IMR-90 (cell line): Measurements from ENCODE around the gene CDK5RAP3. TPM values are rescaled to one million over a fixed set of nuclear protein-coding genes. Genes with fewer than 3 reads are reported as not detected.
"Not testable (repeated sequence)": the region's sequence is repeated elsewhere in the genome, so short reads cannot be mapped to it uniquely, and the experiment has no call there.

Experiments used
- ATAC-seq: fragments of 200-7000 bp; cut with Tn5 transposase; 2 replicates; pipeline ENCODE4 v1.9.1; 2020; ENCODE audit warnings: low read depth, mild to moderate bottlenecking, moderate library complexity
- BruUV-seq: library from RNA; stranded (reverse); fragments of 400-500 nt; replicated peaks from 2 replicates; lab custom pipeline; 2021; lab: Mats Ljungman, UMichigan
- CTCF ChIA-PET: fragments of 300-600 bp; formaldehyde crosslinking; extraction: SDS; loops from one replicate; lab custom pipeline; 2021; ENCODE audit warnings: antibody characterized with exemption; lab: Yijun Ruan, JAX
- POLR2A ChIA-PET: fragments of 300-600 bp; sonication (Branson Sonifier 250); formaldehyde crosslinking; loops from one replicate; lab custom pipeline; 2022; ENCODE audit warnings: antibody characterized with exemption; ENCODE audit not compliant: unreplicated experiment; lab: Charles Lee
- DNase-seq: peaks from one replicate; pipeline ENCODE4 v3.0.0; 2013
- H2AFZ ChIP-seq: replicated peaks from 2 replicates; pipeline ENCODE3; 2013; ENCODE audit warnings: low read length, mild to moderate bottlenecking; ENCODE audit not compliant: poor library complexity
- H2AK5ac ChIP-seq: 2 replicates; pipeline ENCODE4 v1.6.1; 2013; ENCODE audit warnings: low read depth, low read length, inconsistent platforms
- H2AK9ac ChIP-seq: replicated peaks from 2 replicates; pipeline ENCODE3; 2013; ENCODE audit warnings: mild to moderate bottlenecking, low read depth, low read length, moderate library complexity; ENCODE audit not compliant: poor library complexity
- H2BK120ac ChIP-seq: 2 replicates; pipeline ENCODE4 v1.6.1; 2013; ENCODE audit warnings: low read depth, low read length, inconsistent platforms
- H2BK15ac ChIP-seq: 3 replicates; pipeline ENCODE4 v1.6.1; 2013; ENCODE audit warnings: low read depth, low read length, inconsistent platforms
- H2BK20ac ChIP-seq: 2 replicates; pipeline ENCODE4 v1.6.1; 2013; ENCODE audit warnings: low read depth, mild to moderate bottlenecking, inconsistent platforms, low read length, moderate library complexity
- H2BK5ac ChIP-seq: 2 replicates; pipeline ENCODE4 v1.6.1; 2013; ENCODE audit warnings: mild to moderate bottlenecking, low read depth, low read length, inconsistent platforms; ENCODE audit not compliant: poor library complexity, severe bottlenecking
- H3K14ac ChIP-seq: replicated peaks from 2 replicates; pipeline ENCODE4 v1.6.1; 2013; ENCODE audit warnings: low read depth, low read length, inconsistent platforms
- H3K18ac ChIP-seq: 2 replicates; pipeline ENCODE4 v1.6.1; 2013; ENCODE audit warnings: low read depth, low read length, control low read depth
- H3K23ac ChIP-seq: 2 replicates; pipeline ENCODE4 v1.6.1; 2013; ENCODE audit warnings: low read depth, low read length, inconsistent platforms
- H3K27ac ChIP-seq: 2 replicates; pipeline ENCODE4 v1.5.1; 2013; ENCODE audit warnings: mild to moderate bottlenecking, control low read depth, low read length; ENCODE audit not compliant: insufficient read depth
- H3K27me3 ChIP-seq: 2 replicates; pipeline ENCODE4 v1.6.1; 2013; ENCODE audit warnings: low read length; ENCODE audit not compliant: control insufficient read depth, insufficient read depth
- H3K36me3 ChIP-seq: 2 replicates; pipeline ENCODE4 v1.6.1; 2013; ENCODE audit warnings: low read length, mixed read lengths; ENCODE audit not compliant: control insufficient read depth, insufficient read depth
- H3K4ac ChIP-seq: 2 replicates; pipeline ENCODE4 v1.6.1; 2013; ENCODE audit warnings: low read depth, low read length, inconsistent platforms
- H3K4me1 ChIP-seq: 2 replicates; pipeline ENCODE4 v1.6.1; 2013; ENCODE audit warnings: low read length, mixed read lengths; ENCODE audit not compliant: control insufficient read depth, insufficient read depth
- H3K4me2 ChIP-seq: 2 replicates; pipeline ENCODE4 v1.6.1; 2013; ENCODE audit warnings: low read depth, mild to moderate bottlenecking, control low read depth, low read length, moderate library complexity
- H3K4me3 ChIP-seq: 2 replicates; pipeline ENCODE4 v1.5.1; 2013; ENCODE audit warnings: low read depth, mild to moderate bottlenecking, control low read depth, low read length, moderate library complexity; ENCODE audit not compliant: insufficient read depth
- H3K56ac ChIP-seq: 2 replicates; pipeline ENCODE4 v1.6.1; 2013; ENCODE audit warnings: low read length, inconsistent platforms; ENCODE audit not compliant: insufficient read depth; ENCODE audit errors: extremely low read depth
- H3K79me1 ChIP-seq, 2 experiments: 2 replicates each; pipeline ENCODE4 v1.6.1; 2013; ENCODE audit warnings: low read length in 2 of 2, inconsistent platforms in 1 of 2, low read depth in 1 of 2
- H3K9ac ChIP-seq: 2 replicates; pipeline ENCODE4 v1.6.1; 2013; ENCODE audit warnings: low read depth, low read length, control low read depth
- H3K9me1 ChIP-seq: 2 replicates; pipeline ENCODE4 v1.6.1; 2013; ENCODE audit warnings: low read length, inconsistent platforms; ENCODE audit not compliant: insufficient read depth
- H3K9me3 ChIP-seq: 2 replicates; pipeline ENCODE4 v1.6.1; 2013; ENCODE audit warnings: low read length; ENCODE audit not compliant: control insufficient read depth, insufficient read depth
- H4K20me1 ChIP-seq: 2 replicates; pipeline ENCODE4 v1.6.1; 2013; ENCODE audit warnings: low read length, inconsistent platforms; ENCODE audit not compliant: insufficient read depth
- H4K5ac ChIP-seq: 2 replicates; pipeline ENCODE4 v1.6.1; 2013; ENCODE audit warnings: mild to moderate bottlenecking, low read depth, low read length, control low read depth
- H4K8ac ChIP-seq, 2 experiments: 2 replicates each; pipeline ENCODE4 v1.6.1; 2013; ENCODE audit warnings: low read depth in 2 of 2, low read length in 2 of 2, control low read depth in 1 of 2, inconsistent platforms in 1 of 2
- H4K91ac ChIP-seq: 2 replicates; pipeline ENCODE4 v1.6.1; 2013; ENCODE audit warnings: low read depth, low read length, inconsistent platforms; ENCODE audit not compliant: insufficient read depth
- WGBS, 2 experiments: methylation state at CpG; one replicate each; pipeline versions ENCODE4 v1.1.5 to v1.1.7; 2013; ENCODE audit warnings: missing lambda C conversion rate in 2 of 2; ENCODE audit not compliant: insufficient read length in 1 of 2; ENCODE audit errors: extremely low coverage in 2 of 2; 5-methylcytosine and 5-hydroxymethylcytosine counted together
- dilution Hi-C: fragments of 300-500 bp; cut with HindIII; formaldehyde crosslinking; loops from one replicate; pipeline ENCODE4 v1.14.3; 2018; ENCODE audit warnings: low sequenced_read_pairs; ENCODE audit not compliant: unreplicated experiment
- in situ Hi-C: fragments of 300-500 bp; cut with MboI; formaldehyde crosslinking; loops from 3 replicates; pipeline ENCODE4 v1.14.3; 2019; ENCODE audit warnings: low sequenced_read_pairs, inconsistent platforms, mixed read lengths
- intact Hi-C: fragments of 100-400 bp; cut with micrococcal nuclease; formaldehyde crosslinking; loops from 2 replicates; pipeline ENCODE4 v1.10.0; 2022
- polyA plus RNA-seq, 3 experiments: library from polyadenylated mRNA; depleted of rRNA; stranded (reverse); fragments of >200 nt; gene quantifications; 2 replicates each; pipeline ENCODE4 v1.2.3, GENCODE V29; 2012; ENCODE audit warnings: low replicate concordance in 1 of 3
- total RNA-seq: library from RNA; depleted of rRNA; stranded (reverse); fragments of >200 nt; gene quantifications from 2 replicates; pipeline ENCODE4 v1.2.3, GENCODE V29; 2012

The CDK5RAP3 gene
- total and polyA plus RNA-seq, 2 of the 4 experiments (the other 2 are of a cell fraction), result 75.3 to 153 TPM

GRCh38 chr17:47935468-47935867 lies 35.4 kb upstream of the CDK5RAP3 start:
- H3K4me1 ChIP-seq, H3K56ac ChIP-seq, intact Hi-C loops, DNase-seq, H4K20me1 ChIP-seq, ATAC-seq, H3K9ac ChIP-seq, H3K9me3 ChIP-seq, H3K18ac ChIP-seq, H2AK9ac ChIP-seq, H2BK15ac ChIP-seq, H4K5ac ChIP-seq, H3K27ac ChIP-seq, H3K4me3 ChIP-seq, H3K27me3 ChIP-seq, in situ Hi-C loops, H3K36me3 ChIP-seq, POLR2A ChIA-PET, dilution Hi-C loops, H2BK20ac ChIP-seq, BruUV-seq, H3K4me2 ChIP-seq: not testable (repeated sequence)
- Histone ChIP-seq H4K91ac (peak overlapping the region; percentile 62; the same call in 1 of the 2 replicates), H2BK5ac (peak overlapping the region; percentile 25), H3K23ac (0 out of 2 replicates have a peak overlapping the region, but pooled peaks have one; percentile 20), H2AK5ac (peak overlapping the region; percentile 56; the same call in 1 of the 2 replicates), H3K14ac (0 out of 2 replicates have a peak overlapping the region, but pooled peaks have one; percentile 8), H2BK120ac (0 out of 2 replicates have a peak overlapping the region, but pooled peaks have one; percentile 8), H3K9me1 (peaks cover 18% of the 10 kb centered on the region), H3K4ac (peak overlapping the region; percentile 2; the same call in 1 of the 2 replicates), H2AFZ (peak overlapping the region; percentile 64), H3K79me1 (peaks cover 0 to 18% of the 10 kb centered on the region in 2 experiments; a peak in 1 of 4 replicates), H4K8ac (peak overlapping the region in 1 of 2 experiments; percentile 71; a peak in 1 of 4 replicates)
- CTCF ChIA-PET, result interaction anchor here (0.7 to 1.1 kb wide), 2 partner anchors 12 to 36 kb away, joined by 3 to 4 read pairs; partner anchors contain the start of gene CDK5RAP3
- WGBS, 2 experiments, result 60% methylated on average over 2 of the region's 3 CpGs; no CpG with 5 or more reads in 1 of the 2 experiments
